ENCODE measurements around the gene ATG16L1. TPM values are rescaled to one million over a fixed set of nuclear protein-coding genes. Genes with fewer than 3 reads are reported as not detected.
A peak's percentile ranks its signal among the peaks of the same experiment; 100 is the strongest.

Gene ATG16L1
- total RNA-seq, 2 experiments from 2014 or later, result 31.8 to 44.9 TPM

DNA sequence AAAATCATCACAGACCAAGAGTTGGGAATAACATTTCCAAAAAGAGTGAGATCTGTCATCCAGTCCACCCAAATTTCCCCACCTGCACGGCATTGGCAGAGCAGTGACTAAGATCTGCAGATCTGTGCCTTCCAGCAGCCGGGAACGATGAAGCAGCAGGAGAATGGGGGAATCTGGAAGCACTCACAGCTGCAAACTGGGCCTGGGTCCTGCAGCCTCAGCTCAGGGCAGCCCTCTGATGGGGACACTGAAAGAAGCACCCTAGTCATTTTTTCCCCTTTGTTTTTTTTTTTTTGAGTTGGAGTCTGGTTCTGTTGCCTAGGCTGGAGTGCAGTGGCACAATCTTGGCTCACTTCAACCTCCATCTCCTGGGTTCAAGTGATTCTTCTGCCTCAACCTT lies 51.8 kb downstream of the ATG16L1 start:
- ChIA-PET POLR2A (interaction anchor here (0.6 to 0.8 kb wide), 4 partner anchors 14 to 373 kb away, joined by 3 to 6 read pairs (median 4); no protein-coding TSS in a partner anchor), CTCF (ENCODE audit: unreplicated experiment) (no interaction called here)
- peak; percentile 15 for DNase-seq (ENCODE audit: low spot score)
- intact Hi-C loops (cut with micrococcal nuclease; ENCODE audit: unreplicated experiment), result no loop called here
- H3K27ac ChIP-seq (ENCODE audit: low read depth, low read length, poor library complexity, severe bottlenecking), result no peak overlapping the region
- H3K4me3 ChIP-seq (ENCODE audit: low read depth, low read length, poor library complexity, severe bottlenecking), result no peak overlapping the region
- H2AFZ ChIP-seq (ENCODE audit: low read length), result no peak overlapping the region
- BruUV-seq (replicated peaks), result no TSS peak
- TF ChIP-seq, protein P1, sequence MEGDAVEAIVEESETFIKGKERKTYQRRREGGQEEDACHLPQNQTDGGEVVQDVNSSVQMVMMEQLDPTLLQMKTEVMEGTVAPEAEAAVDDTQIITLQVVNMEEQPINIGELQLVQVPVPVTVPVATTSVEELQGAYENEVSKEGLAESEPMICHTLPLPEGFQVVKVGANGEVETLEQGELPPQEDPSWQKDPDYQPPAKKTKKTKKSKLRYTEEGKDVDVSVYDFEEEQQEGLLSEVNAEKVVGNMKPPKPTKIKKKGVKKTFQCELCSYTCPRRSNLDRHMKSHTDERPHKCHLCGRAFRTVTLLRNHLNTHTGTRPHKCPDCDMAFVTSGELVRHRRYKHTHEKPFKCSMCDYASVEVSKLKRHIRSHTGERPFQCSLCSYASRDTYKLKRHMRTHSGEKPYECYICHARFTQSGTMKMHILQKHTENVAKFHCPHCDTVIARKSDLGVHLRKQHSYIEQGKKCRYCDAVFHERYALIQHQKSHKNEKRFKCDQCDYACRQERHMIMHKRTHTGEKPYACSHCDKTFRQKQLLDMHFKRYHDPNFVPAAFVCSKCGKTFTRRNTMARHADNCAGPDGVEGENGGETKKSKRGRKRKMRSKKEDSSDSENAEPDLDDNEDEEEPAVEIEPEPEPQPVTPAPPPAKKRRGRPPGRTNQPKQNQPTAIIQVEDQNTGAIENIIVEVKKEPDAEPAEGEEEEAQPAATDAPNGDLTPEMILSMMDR (conservative IDR thresholded peaks at IDR 0.05; ENCODE audit: low read length), result peak; percentile 43
- no peak for TF ChIP-seq EZH2phosphoT487 (IDR thresholded peaks at IDR 0.05; ENCODE audit: borderline replicate concordance, low read depth, low read length)
- H3K79me2 ChIP-seq (ENCODE audit: insufficient read depth, low read depth, low read length), result no peaks in the 10 kb centered on the region
- no peaks in the 10 kb centered on the region for H3K4me1 ChIP-seq (ENCODE audit: insufficient read depth, low read length, poor library complexity, severe bottlenecking)
- no peaks in the 10 kb centered on the region for H3K9me2 ChIP-seq (ENCODE audit: insufficient read depth, low read length)
- H3K36me3 ChIP-seq (ENCODE audit: insufficient read depth, low read length), result no peaks in the 10 kb centered on the region
- no peak overlapping the region for H3K4me2 ChIP-seq (ENCODE audit: low read length)
- H4K20me1 ChIP-seq (ENCODE audit: insufficient read depth, low read length), result no peaks in the 10 kb centered on the region; the same call in 1 of the 2 replicates
- H3K9me3 ChIP-seq (ENCODE audit: low read length), result no peaks in the 10 kb centered on the region

DNA sequence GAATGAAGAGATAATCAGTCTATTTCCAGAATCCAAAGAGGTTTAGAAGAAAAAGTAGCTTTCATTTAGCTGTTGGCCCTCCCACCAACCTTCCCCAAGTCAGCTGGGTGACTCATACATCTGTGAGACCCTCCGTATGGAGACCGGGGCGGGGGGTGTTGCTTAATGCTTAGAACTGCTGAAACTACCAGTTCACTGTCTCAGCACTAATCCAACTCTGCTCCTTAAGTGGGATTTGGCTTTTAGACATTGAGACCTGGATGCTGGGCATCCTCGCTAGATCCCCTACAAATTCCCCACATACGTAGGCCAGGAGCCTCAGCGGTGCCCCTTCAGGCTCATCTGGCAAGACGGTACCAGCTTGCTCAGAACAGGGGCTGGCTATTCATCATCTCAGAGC lies 56.1 kb downstream of the ATG16L1 start, which contains the start of gene SAG:
SAG (plus strand) TSS at position 252 of the 400 bp plus-strand sequence. CDS start 1,374 bp downstream, outside the sequence.
- no TSS peak for BruUV-seq (replicated peaks)
- intact Hi-C loops (cut with micrococcal nuclease; ENCODE audit: unreplicated experiment), result no loop called here

More for the DNA sequence above, 56.1 kb downstream of the ATG16L1 start, which contains the start of gene SAG:
- Histone ChIP-seq H3K9me3 (ENCODE audit: low read length) (no peaks in the 10 kb centered on the region), H3K9me2 (ENCODE audit: insufficient read depth, low read length) (no peaks in the 10 kb centered on the region), H3K27ac (ENCODE audit: low read depth, low read length, poor library complexity, severe bottlenecking) (no peak within 1 kb of the TSS), H3K79me2 (ENCODE audit: insufficient read depth, low read depth, low read length) (no peaks in the 10 kb centered on the region), H3K4me3 (ENCODE audit: low read depth, low read length, poor library complexity, severe bottlenecking) (no peak within 1 kb of the TSS), H3K4me2 (ENCODE audit: low read length) (no peak within 1 kb of the TSS), H3K36me3 (ENCODE audit: insufficient read depth, low read length) (no peaks in the 10 kb centered on the region), H2AFZ (ENCODE audit: low read length) (no peak within 1 kb of the TSS), H4K20me1 (ENCODE audit: insufficient read depth, low read length) (no peaks in the 10 kb centered on the region), H3K4me1 (ENCODE audit: insufficient read depth, low read length, poor library complexity, severe bottlenecking) (no peaks in the 10 kb centered on the region)
- TF ChIP-seq, protein P1 (conservative IDR thresholded peaks at IDR 0.05; ENCODE audit: low read length), result no peak
- TF ChIP-seq EZH2phosphoT487 (IDR thresholded peaks at IDR 0.05; ENCODE audit: borderline replicate concordance, low read depth, low read length), result no peak
- ChIA-PET POLR2A (interaction anchor here (0.5 kb wide), 1 partner anchor 59 kb away, joined by 3 read pairs; no protein-coding TSS in a partner anchor), CTCF (ENCODE audit: unreplicated experiment) (no interaction called here)
- DNase-seq (ENCODE audit: low spot score), result no peak
